ENCODE measurements around the gene SCNN1A. TPM values are rescaled to one million over a fixed set of nuclear protein-coding genes. Genes with fewer than 3 reads are reported as not detected.

Gene SCNN1A
- total RNA-seq, 1 experiment from 2014 or later: 111 TPM

GRCh38 chr12:6333029-6333428 is 42.3 kb downstream of the SCNN1A start:
- H3K18ac ChIP-seq (ENCODE audit: insufficient read length, low read depth, low read length): no peak overlapping the region
- WGBS (ENCODE audit: extremely low coverage, insufficient read length, low lambda C conversion rate): no CpG with 5 or more reads among the region's 9 CpGs
- H3K27ac ChIP-seq (ENCODE audit: insufficient read length, low read depth, low read length): no peak overlapping the region
- DNase-seq: no peak
- no peak overlapping the region for H3K4me2 ChIP-seq (ENCODE audit: insufficient read depth, insufficient read length, low read length)
- no peaks in the 10 kb centered on the region for H4K20me1 ChIP-seq (ENCODE audit: control insufficient read depth, insufficient read depth, insufficient read length)
- H3K23ac ChIP-seq (ENCODE audit: insufficient read length, low read depth, low read length): no peak overlapping the region
- no peak overlapping the region for H2BK15ac ChIP-seq (ENCODE audit: low read depth, low read length)
- H2AFZ ChIP-seq (ENCODE audit: low read length): no peak overlapping the region
- H3K9ac ChIP-seq (ENCODE audit: extremely low read depth, insufficient read length, low read length): no peak overlapping the region
- peaks cover 7% of the 10 kb centered on the region; the same call in 1 of the 2 replicates for H3K79me2 ChIP-seq (ENCODE audit: insufficient read depth, low read length)
- H4K5ac ChIP-seq (ENCODE audit: insufficient read length, low read depth, low read length): no peak overlapping the region
- H3K4me1 ChIP-seq (ENCODE audit: insufficient read depth, low read length): peaks cover 20% of the 10 kb centered on the region
- H3K79me1 ChIP-seq (ENCODE audit: insufficient read depth, low read depth, low read length, poor library complexity, severe bottlenecking): no peaks in the 10 kb centered on the region
- no peak for TF ChIP-seq CTCF (conservative IDR thresholded peaks at IDR 0.05)
- H3K4ac ChIP-seq (ENCODE audit: low read depth, low read length): no peak overlapping the region
- no peak overlapping the region for H3K4me3 Mint-ChIP-seq
- no peaks in the 10 kb centered on the region for H3K9me3 ChIP-seq (ENCODE audit: control insufficient read depth, low read depth, low read length)
- no peak overlapping the region for H4K8ac ChIP-seq (replicated peaks; ENCODE audit: insufficient read length, low read depth, low read length)
- no peaks in the 10 kb centered on the region for H3K27me3 ChIP-seq (ENCODE audit: insufficient read depth, low read length)
- H2BK5ac ChIP-seq (ENCODE audit: insufficient read length, low read length): no peak overlapping the region
- no peak overlapping the region for H2AK5ac ChIP-seq (ENCODE audit: insufficient read length, low read length)
- no peak overlapping the region for H4K91ac ChIP-seq (ENCODE audit: insufficient read length, low read depth, low read length)
- peak overlapping the region; percentile 21 to 59 (median 47); a peak in 4 of 7 replicates for H3K27ac Mint-ChIP-seq
- H3K9me3 Mint-ChIP-seq: no peaks in the 10 kb centered on the region
- H3K4me1 Mint-ChIP-seq: peaks cover 19 to 31% of the 10 kb centered on the region in 2 experiments
- no peak overlapping the region for H3K56ac ChIP-seq (ENCODE audit: insufficient read length, low read depth, low read length)
- H3K14ac ChIP-seq (ENCODE audit: insufficient read depth, low read length): no peak overlapping the region
- H2BK12ac ChIP-seq (ENCODE audit: insufficient read length, low read depth, low read length): no peak overlapping the region
- peaks cover 41 to 69% (median 62%) of the 10 kb centered on the region in 3 experiments; a peak in 6 of 7 replicates for H3K36me3 Mint-ChIP-seq (ENCODE audit: insufficient read depth in 1 of 3, low read depth in 3 of 3)
- H3K23me2 ChIP-seq (ENCODE audit: insufficient read length, low read depth, low read length, poor library complexity, severe bottlenecking): peaks cover 9% of the 10 kb centered on the region
- H2BK120ac ChIP-seq (ENCODE audit: low read depth, low read length, poor library complexity, severe bottlenecking): no peak overlapping the region
- no peak overlapping the region for H3T11ph ChIP-seq (ENCODE audit: low read length)
- H2BK20ac ChIP-seq (ENCODE audit: low read depth, low read length, poor library complexity, severe bottlenecking): no peak overlapping the region
- no peaks in the 10 kb centered on the region; the same call in 1 of the 2 replicates for H3K27me3 Mint-ChIP-seq (ENCODE audit: low read depth)

Measured in H9 (cell line).